HL-60 (cell line): Measurements from ENCODE around the gene KIF1B.

Experiments
- GABPA ChIP-seq: IDR thresholded peaks from 2 replicates; pipeline ENCODE4 v1.6.1; 2012; ENCODE audit warnings: low read depth
- POLR2AphosphoS5 ChIP-seq: IDR thresholded peaks from 2 replicates; pipeline ENCODE4 v1.6.1; 2012; ENCODE audit warnings: low read depth
- TF ChIP-seq, protein P1 (sequence below): IDR thresholded peaks from 2 replicates; pipeline ENCODE4 v1.6.1; 2012; ENCODE audit warnings: low read depth; ENCODE audit not compliant: insufficient replicate concordance
- TF ChIP-seq, protein P2 (sequence below): IDR thresholded peaks from one replicate; pipeline ENCODE4 v1.5.1; 2011; ENCODE audit warnings: low read length, control low read depth, inconsistent platforms; ENCODE audit not compliant: insufficient read depth

DNA sequence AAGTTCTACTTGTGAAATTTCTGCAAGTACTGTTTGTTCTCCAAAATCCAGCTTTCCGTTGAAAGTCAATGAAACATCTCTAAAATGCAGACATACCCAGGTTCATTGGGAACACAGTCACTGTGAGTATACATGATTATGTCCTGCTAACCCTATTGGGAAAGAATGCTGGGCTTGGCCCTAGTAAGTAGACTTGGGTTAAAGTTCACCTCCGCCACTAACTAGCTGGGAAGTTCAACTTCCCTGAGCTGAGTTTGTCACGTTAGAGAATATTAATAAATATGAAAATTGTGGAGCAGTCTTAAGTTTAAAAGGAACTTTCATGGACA, 178.0 kb downstream of the KIF1B start:
- TF ChIP-seq, protein P1, sequence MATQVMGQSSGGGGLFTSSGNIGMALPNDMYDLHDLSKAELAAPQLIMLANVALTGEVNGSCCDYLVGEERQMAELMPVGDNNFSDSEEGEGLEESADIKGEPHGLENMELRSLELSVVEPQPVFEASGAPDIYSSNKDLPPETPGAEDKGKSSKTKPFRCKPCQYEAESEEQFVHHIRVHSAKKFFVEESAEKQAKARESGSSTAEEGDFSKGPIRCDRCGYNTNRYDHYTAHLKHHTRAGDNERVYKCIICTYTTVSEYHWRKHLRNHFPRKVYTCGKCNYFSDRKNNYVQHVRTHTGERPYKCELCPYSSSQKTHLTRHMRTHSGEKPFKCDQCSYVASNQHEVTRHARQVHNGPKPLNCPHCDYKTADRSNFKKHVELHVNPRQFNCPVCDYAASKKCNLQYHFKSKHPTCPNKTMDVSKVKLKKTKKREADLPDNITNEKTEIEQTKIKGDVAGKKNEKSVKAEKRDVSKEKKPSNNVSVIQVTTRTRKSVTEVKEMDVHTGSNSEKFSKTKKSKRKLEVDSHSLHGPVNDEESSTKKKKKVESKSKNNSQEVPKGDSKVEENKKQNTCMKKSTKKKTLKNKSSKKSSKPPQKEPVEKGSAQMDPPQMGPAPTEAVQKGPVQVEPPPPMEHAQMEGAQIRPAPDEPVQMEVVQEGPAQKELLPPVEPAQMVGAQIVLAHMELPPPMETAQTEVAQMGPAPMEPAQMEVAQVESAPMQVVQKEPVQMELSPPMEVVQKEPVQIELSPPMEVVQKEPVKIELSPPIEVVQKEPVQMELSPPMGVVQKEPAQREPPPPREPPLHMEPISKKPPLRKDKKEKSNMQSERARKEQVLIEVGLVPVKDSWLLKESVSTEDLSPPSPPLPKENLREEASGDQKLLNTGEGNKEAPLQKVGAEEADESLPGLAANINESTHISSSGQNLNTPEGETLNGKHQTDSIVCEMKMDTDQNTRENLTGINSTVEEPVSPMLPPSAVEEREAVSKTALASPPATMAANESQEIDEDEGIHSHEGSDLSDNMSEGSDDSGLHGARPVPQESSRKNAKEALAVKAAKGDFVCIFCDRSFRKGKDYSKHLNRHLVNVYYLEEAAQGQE = no peak
- TF ChIP-seq, protein P2, sequence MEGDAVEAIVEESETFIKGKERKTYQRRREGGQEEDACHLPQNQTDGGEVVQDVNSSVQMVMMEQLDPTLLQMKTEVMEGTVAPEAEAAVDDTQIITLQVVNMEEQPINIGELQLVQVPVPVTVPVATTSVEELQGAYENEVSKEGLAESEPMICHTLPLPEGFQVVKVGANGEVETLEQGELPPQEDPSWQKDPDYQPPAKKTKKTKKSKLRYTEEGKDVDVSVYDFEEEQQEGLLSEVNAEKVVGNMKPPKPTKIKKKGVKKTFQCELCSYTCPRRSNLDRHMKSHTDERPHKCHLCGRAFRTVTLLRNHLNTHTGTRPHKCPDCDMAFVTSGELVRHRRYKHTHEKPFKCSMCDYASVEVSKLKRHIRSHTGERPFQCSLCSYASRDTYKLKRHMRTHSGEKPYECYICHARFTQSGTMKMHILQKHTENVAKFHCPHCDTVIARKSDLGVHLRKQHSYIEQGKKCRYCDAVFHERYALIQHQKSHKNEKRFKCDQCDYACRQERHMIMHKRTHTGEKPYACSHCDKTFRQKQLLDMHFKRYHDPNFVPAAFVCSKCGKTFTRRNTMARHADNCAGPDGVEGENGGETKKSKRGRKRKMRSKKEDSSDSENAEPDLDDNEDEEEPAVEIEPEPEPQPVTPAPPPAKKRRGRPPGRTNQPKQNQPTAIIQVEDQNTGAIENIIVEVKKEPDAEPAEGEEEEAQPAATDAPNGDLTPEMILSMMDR = no peak
- no peak for TF ChIP-seq GABPA
- TF ChIP-seq POLR2AphosphoS5 = no peak
